HUDEP-2 (cell line): ENCODE measurements around the gene DPP4.
"Not testable (repeated sequence)": the region's sequence is repeated elsewhere in the genome, so short reads cannot be mapped to it uniquely, and the experiment has no call there.

Source experiments
- DNase-seq, 76 experiments: peaks; one replicate each; lab custom pipeline; 2025; ENCODE audit not compliant: unreplicated experiment in 76 of 76; lab: John Stamatoyannopoulos, UW

Gene DPP4

DNA sequence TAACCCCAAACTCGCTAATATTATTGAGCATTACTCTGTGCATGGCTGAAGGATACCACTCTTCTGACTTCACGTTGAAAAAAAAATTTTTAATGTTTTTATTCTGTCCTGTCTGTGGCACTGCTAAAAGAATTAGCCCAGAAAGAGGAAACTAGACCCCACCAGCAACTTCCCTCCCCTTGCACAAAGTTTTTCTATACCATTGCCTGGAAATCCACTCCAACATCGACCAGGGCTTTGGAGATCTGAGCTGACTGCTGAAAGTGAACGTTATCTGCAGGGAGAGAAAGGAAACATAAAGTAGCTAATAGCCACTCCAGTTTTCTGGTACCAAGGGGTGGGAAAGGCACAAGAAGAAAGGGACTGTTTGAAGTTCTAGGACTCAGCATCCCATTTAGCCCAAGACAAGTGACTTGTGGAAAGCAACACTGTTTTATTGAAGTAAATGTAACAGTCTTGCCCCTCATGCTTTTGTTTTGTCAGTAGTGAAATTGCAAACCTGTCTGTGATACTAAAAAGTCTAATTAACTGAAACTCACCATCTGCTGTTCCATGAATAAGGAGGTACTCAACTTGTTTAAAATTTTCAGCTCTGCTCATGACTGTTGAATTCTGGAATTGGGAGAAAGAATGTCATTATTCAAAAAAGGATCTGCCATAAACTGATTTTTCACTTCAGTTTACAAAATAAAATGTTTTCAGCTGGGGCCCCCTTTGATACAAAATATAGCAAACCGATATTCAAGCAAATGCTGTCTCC lies 79.1 kb downstream of the DPP4 start:
- no peak for DNase-seq

DNA sequence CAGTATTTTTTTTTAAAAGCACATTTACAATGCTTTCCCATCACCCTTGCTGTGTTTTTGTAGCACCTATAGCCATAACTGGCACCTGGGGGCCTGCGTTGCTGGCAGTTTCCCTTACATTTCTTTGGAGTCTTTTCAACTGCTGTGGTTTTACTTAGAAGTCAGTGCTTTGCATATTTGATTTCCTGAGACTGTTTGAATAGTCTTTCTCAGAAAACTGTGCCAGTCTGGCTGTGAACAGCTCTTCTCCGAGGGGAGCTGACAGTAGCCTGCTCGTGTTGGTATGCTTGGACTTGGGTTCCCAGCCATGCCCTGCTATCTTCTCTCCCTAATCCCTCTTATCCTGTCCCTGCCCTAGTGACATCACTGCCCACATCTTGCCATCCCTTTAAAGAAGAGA lies 81.5 kb downstream of the DPP4 start:
- DNase-seq = no peak

DNA sequence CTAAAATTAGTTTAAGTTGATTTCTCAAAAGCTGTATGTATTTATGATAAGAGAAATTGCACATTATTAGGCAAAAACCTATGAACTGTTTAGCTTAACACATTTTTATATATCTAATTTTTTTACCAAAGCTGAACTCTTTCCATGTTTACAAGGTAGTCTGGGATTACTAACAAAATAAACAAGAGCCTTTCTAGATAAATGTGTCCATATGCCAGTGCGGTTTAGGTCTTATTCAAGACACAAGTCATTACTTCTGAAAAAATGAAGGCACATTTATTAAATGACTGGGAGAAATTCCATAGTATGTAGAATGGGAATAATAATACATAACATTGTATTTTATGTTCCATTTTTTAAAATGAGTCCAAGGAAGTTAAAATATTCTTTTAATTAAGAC lies 82.0 kb downstream of the DPP4 start:
- no peak for DNase-seq

DNA sequence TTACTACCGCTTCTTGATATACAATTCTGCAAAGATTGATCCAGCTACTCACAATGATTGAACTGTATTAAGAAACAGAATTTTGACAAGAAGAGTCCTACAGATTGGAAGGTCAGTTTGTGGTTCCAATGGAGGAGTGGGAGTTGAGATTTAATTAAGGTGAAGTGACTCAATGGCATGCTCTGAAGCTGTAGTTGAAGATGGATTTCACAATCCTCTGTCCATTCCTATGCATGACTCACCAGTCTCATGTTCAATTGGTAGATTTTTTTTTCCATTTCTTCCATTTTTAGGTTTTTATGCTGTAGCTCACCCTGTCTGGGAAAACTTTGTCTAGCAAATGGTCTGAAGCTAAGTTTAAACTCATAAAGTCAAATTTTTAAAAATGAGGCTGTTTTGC lies 83.3 kb downstream of the DPP4 start:
- DNase-seq = no peak

DNA sequence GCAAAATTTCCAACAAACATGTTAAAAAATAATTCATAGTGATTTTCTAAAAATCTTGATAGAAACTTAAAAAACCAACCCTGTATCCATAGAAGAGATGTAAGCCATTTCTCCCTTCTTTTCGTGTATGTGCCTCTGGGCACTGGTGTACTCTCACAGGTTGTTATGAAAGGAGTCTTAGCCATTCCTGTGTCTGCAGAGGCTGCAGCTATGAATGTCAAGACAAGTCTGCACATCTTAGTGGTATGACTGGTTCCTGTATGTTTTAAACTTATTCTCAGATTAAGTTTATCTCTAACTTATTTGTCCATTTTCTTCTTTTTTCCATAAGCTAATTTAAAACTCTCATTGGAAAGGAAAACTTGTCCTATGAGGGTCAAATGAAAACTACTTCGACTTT lies 84.0 kb downstream of the DPP4 start:
- DNase-seq = no peak

DNA sequence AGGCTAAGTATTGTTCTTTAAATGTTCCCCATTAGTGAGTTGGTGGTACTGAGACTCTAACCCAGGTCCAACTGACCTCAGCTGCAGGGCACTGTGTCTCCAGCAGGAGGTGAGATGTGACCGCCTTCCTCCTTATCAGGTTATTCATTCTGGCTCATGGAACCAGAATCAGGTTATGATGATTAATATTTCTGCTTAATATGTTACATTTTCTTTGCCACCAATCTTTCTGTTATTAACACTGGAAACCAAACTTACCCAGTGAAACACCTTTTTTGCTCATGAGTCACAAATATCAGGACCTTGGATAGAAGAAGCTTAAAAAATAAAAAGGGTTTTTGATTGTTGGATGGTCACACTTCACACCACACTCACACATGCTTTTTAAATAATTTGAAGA lies 85.4 kb downstream of the DPP4 start:
- no peak for DNase-seq

DNA sequence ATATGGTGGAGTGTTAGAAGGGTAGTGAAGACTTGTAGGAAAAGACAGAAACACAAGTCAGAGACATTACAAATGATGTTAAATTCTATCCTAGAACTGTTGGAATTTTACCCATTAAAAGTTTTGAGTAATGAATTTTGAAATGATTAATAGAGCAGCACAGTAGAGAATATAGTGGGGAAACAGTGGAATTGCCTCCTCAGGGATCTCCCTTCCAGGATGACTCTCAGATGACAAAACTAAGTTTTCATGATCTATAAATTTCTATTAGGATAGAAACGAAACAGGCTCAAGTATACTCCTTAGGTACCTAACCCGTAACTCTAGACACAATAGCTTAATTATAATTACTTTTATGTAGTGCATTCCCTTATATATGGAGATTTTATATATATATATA lies 86.7 kb downstream of the DPP4 start:
- no peak for DNase-seq

DNA sequence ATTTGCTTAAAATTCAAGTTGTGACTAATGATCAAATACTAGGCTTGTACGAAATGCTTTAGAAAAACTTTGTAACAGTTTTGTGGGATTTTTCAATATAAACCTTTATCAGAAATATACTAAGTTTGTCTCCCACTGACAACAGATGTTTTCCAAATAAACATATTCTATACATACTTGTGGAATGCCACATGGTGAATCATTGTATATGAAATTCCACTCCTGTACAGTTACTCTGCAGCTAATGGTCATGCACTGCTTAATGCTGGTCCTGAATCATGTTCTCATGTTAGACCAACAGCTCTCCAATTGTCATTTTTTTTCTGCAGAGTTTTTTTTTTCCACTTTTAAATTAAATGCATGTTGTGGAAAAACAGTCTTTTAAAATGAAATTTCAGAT lies 90.1 kb downstream of the DPP4 start:
- no peak for DNase-seq

DNA sequence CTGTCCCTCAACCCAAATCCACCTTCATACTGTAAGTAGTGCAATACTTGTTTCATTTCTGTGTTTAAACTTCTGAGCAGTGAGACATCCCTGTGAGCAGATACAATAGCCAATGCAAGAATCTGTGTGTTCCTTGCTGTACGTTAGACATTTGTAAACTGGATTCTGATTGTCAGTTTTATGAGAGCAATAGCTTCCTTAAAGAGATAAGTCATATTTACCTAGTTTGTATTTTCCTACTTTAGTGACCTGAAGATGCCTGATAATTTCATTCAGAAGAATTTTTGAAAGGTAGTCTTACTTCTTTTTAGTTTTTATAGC lies 90.7 kb downstream of the DPP4 start:
- DNase-seq = no peak

DNA sequence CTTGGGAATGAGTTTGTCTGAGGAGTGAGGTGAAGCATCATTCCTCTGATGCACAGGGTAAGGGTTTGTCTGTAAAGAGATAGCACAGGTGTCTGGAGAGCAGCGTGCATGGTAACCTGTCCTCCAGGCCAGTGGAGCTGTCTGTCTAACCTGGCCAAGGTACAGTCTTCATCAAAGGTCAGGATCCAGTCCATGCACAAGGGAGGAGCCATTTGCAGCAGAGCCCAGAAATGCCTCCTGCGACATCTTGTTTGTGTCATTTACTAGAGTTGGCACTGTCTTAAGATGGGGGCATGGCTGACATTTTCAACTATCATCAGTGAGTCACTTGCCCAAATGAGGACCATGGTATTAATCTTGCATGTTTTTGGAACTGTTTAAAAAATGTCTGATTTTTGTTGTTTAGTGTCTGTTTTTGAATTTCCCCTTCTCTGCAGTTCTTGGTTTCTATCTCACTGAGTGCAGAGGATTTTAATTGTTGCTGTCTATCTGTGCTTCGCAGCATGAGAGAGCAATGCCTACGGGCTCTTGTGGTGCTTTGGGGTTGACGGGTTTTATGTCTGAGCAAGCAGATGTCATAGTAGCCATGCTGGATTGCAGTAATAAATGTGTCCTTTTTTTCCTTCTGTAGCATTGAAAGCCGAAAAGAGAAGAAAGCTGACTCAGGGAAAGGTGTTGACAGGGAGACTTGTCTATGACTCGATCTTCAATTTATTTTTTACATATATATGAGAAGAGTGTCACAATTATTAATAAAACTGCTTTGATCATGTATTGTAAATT lies 91.3 kb downstream of the DPP4 start:
- DNase-seq = no peak

DNA sequence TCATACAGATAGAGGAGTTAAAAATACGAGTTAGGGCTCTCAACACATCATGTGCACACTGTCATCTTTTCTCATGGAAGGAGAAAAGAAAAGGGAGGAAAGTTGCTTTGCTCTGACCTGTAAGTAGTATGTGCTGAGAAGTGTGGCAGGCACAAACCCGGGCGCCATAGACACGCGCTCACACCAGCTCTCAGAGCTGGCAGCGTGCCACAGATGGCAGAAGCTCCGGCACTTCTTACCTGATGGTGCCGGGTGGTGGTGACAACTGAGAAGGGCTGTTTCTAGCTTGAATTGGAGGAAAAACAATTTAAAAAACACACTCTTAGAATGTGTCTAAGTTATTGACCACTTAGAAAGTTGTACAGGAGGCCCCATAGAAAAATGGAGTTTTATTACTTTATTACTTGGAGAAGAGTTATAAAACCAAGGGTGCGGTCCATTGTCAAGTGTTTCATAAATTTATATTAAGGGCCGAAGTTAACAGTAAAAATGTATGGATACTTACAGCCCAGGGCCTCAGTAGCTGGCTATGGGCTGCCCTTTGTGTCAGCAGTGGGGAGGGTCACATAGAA lies 92.2 kb downstream of the DPP4 start:
- DNase-seq = no peak

DNA sequence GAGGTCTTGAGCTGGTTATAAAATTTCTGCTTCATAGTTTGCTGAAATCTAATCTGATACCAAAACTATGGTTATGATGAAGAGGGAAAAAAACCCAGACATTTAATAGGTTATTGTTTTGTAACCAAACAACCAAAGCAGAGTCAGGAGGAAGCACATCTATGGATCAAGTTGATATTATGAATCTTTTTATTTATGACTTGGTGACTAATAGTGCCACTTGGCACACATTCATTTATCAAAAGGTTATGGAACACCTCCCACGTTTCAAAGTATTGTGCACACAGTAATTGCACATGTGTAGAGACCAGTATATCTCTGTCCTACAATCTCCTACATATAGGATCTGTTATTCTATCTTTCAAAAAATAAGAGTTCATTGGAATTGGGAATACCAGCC lies 93.0 kb downstream of the DPP4 start:
- DNase-seq = no peak

DNA sequence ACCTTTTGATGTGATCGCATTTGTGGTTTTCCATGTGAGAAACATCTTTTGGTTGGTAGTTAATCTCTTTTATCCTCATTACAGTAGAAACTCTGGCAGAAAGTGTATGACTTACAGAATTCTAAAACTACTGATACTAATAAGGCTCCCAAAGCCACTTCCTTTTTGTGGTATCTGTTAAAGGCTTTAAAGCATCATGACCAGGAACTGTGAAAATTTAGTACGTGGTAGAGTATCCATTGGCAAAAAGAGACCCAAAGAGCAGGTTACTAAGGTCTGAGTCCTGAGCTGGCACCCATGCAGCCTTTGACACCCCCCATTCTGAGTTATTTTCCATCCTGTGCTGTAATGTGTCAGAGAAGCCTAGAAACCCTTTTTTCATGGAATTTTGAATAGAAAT lies 94.5 kb downstream of the DPP4 start:
- no peak for DNase-seq

DNA sequence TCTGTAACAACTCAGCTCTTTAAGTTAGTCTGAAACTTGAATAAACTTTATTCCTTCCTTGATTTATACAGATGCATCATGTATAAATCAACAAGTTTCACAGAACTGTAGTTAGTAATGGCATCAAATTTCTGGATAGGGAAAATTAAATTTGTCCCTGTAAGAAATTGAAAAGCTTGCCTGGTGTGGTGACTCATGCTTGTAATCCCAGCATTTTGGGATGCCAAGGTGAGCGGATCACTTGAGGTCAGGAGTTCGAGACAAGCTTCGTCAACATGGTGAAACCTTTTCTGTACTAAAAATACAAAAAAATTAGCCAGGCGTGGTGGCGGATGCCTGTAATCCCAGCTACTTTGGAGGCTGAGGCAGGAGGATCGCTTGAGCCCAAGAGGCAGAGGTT lies 96.1 kb downstream of the DPP4 start:
- DNase-seq = not testable (repeated sequence)

DNA sequence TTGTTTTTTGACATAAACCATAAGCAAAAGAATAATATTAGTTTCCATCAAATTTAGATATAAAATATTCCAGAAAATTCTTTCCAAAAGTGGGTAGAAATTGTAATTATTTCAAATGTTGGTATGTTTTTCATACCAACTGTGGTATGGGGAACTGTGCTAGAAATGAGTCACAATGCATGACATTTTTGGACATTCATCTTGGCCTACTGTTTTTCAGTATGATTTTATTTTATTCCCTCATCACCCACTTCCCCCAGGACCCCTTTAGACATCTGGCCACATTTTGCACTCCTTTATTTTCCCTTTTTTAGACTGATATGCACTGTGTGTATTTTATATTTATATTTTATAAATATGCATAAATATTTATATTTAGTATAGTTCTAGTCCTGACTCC lies 97.1 kb downstream of the DPP4 start:
- no peak for DNase-seq

DNA sequence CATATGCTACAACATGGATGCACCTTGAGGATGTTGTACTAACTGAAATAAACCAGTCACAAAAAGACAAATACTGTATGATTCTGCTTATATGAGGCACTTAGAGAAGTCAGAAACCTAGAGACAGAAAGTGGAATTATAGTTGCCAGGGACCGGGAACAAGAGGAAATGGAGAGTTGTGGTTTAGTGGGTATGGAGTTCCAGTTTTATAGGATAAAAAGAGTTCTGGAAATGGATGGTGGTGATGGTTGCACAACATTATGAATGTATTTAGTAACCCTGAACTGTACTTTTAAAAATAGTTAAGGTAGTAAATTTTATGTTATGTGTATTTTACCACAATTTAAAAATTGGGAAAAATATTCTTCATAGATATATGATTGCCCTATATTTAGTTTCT lies 97.7 kb downstream of the DPP4 start:
- DNase-seq = no peak

DNA sequence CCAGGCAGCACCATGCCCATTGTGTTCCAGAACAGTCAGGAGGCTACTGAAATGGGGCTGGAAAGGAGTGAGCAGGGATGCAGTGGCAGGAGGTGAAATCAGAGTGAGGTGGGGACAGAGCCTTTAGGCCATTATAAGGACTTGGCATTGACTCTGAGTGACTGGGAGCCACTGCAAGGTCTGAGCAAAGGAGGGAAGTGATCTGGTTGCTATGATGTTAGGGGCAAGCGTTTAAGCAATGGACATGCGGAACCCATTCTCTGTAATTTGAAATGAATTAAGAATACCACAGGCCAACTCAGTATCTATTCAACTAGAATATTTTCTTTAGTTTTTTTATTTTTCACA lies 98.2 kb downstream of the DPP4 start:
- no peak for DNase-seq

DNA sequence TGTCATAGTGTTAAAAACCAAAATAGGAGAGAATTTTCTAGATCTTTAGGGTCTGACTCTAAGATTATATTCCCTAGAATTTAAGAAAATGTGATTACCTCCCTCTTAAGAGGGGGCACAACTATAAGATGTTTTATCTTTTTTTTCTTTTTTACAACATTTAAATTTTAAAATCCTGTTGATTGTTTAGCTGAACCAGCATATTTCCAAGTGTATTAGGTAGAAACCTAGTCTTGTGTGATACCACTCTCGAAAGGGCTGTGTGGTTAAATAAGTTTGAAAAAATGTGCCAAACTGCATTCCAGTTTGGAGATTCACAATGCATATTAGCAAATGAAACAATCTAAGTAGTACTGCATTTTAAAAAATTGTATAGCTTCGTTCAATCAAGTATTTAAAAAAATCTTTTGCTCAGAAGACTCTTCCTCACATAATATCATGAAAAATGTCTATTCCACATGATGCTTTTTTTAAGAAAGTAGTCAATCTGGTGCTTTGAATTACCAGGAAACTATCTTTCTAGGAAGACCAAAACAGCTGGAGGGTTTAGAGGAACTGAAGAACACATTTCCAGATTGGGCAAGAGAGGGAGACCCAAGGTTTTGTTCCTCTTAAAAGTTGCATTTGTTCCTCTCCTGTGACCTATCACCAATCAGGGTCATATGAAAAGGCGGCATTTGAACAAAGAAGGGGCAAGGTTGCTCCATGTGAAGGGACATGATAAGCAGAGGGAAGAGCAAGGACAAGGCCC lies 98.8 kb downstream of the DPP4 start:
- no peak for DNase-seq

DNA sequence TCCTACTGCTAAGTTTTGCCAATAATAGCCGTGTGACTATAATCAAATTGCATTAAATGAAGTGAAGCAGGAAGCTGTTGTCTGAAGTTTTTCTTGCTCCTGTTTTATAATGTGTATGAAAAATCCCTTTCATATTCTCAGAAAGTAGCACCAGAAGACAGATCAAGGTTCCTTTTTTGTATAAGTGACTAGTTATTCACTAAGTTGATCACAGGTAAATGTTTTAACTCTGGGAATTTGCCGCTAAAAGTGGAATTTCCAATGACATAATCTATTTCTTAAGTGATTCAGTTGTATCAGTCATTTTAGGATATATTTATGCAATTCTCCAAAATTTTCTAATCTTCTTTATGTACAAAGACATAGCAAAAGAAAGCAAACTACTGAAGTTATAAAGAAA lies 99.6 kb downstream of the DPP4 start:
- no peak for DNase-seq

DNA sequence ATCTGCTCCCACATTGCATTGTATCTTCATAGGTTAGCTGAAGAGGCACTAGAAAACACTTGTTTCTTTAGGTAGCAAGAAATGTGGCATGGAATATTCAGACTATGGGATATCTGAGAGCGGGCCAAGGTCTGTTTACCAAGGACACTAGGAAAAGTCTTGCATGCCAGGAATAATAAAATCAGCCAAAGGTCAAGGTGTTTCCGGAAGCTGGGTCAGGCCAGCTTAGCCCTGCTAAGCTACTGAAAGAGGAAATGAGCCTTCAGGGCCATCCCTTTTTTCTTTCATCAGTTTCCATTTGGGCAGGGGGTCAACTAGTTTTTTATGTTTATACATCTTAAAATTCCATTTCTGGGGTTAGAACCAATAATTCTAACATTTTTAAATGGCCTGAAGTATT lies 101.1 kb downstream of the DPP4 start:
- no peak for DNase-seq

DNA sequence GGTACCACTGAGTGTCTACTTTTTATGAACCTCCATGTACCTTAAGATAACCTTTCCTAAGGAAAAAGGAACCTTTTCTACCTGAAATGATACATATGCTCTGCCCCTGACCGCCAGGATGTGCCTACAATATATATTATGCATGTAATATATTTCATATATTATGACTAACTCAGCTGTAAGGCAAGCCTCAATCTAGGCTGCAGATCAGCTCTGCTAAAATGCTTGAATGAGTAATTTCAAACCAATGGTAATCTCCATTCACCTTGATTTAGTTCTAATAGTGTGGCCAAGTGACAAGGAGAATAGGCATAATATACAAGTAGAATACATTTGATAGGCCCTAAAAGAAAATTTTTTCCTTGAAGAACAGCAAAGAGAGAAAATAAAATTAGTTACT lies 101.8 kb downstream of the DPP4 start:
- no peak for DNase-seq

DNA sequence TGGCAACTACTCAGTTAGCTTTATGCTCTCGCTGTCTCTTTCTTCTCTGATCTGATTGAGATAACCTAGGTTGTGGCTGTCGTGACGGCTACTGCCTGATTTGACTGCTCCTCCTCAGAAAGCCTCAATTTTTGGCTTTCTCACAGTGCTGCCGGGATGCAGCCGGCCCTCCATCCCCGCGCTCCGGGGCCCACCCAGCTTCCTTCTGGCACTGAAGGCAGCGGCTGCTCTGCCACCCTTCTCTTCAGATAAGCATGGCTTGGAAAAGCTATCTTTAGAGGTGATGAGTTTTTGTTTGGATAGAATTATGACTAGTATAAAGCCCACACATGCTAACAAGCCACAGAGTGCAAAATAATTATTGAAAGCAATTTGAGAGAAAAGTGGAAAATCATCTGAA lies 102.5 kb downstream of the DPP4 start:
- DNase-seq = no peak
